ENCODE results near the gene CCDC148.

CCDC148 gene

GRCh38 chr2:158491072-158491471 is 34.5 kb upstream of the CCDC148 start:
- H3K4me3 ChIP-seq (ENCODE audit: low read length): no peak overlapping the region
- DNase-seq (ENCODE audit: low read depth): no peak
- TF ChIP-seq CTCF (IDR thresholded peaks at IDR 0.05; ENCODE audit: insufficient read depth, low read depth, low read length, missing control alignments): no peak

DNA sequence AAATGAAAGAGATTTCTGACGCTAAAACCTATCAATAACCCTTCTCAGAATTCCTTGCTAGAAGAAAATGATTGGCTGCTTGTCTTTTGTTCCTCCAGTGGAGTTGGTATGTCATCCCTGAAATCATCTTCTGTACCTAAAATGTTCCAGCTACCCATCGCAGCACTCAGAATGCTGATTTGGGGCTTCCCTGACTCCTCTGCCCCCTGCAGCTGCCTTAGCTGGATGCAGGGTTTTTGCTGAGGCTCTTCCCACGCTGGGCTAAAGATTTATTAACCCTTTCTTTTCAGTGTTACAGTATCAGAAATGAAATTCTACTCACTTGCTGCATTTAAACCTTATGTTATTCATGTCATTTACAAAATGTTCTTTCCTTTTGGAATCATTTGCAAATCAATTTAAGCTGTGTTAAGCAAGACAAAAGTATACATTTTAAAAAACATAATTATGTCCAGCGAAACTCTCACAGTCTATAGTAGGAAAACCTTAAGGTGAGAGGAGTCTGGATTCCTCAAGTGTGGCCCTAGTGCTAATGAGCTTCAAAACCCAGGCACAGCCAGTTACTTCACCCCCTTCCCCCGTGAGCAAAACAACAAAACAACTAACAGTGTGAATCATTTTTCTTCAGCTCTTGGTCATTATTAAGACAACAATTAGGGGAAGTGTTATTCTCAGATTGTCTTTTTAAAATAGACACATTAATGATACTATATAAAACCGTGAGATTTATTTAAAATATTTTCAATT is 33.0 kb upstream of the CCDC148 start:
- no peak for DNase-seq (ENCODE audit: low read depth)
- H3K4me3 ChIP-seq (ENCODE audit: low read length): no peak overlapping the region
- TF ChIP-seq CTCF (IDR thresholded peaks at IDR 0.05; ENCODE audit: insufficient read depth, low read depth, low read length, missing control alignments): no peak

- no peak overlapping the region for H3K4me3 ChIP-seq (ENCODE audit: low read length)
- TF ChIP-seq CTCF (IDR thresholded peaks at IDR 0.05; ENCODE audit: insufficient read depth, low read depth, low read length, missing control alignments): no peak
- no peak for DNase-seq (ENCODE audit: low read depth)
Measured at GRCh38 chr2:158488442-158489216, 32.1 kb upstream of the CCDC148 start.

DNA sequence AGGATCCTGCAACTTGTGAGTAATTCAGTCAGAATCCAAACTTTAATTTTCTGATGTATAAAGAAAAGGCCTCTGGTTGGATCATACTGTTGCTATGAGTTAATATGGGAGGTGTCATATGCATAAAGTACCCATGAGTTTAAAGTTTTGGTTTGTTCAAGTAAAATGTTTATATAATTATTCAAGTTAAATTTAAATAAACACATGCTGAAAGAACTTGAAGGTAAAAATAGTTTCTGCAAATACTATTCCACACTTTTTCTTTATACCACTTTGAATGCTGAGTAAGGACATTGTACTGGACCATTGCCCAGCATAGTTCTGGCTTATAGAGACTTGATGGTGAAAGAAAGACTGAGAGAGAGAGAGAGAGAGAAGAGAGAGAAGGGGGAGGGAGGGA is 30.9 kb upstream of the CCDC148 start:
- no peak for DNase-seq (ENCODE audit: low read depth)
- H3K4me3 ChIP-seq (ENCODE audit: low read length): no peak overlapping the region
- TF ChIP-seq CTCF (IDR thresholded peaks at IDR 0.05; ENCODE audit: insufficient read depth, low read depth, low read length, missing control alignments): no peak

DNA sequence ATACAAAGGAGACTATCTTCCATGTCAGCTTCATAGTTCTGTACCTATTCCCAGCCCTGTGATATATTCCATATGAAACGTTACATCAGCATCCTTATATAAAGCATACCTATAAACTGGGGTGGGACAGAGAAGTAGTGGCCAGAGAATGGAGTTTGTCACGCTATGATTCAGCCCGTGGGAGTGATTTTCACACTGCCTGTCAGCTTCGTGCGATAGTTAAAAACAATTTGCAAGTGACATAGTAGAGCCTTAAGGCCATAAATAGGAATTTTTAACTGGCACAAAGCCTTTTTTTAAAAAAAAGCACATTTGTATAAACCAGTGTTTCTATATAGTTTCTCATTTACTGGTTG is 30.4 kb upstream of the CCDC148 start:
- DNase-seq (ENCODE audit: low read depth): peak; percentile 72
- H3K4me3 ChIP-seq (ENCODE audit: low read length): no peak overlapping the region
- TF ChIP-seq CTCF (IDR thresholded peaks at IDR 0.05; ENCODE audit: insufficient read depth, low read depth, low read length, missing control alignments): no peak

- no peak for TF ChIP-seq CTCF (IDR thresholded peaks at IDR 0.05; ENCODE audit: insufficient read depth, low read depth, low read length, missing control alignments)
Measured at GRCh38 chr2:158486150-158486969, 29.8 kb upstream of the CCDC148 start.

More at GRCh38 chr2:158486150-158486969, 29.8 kb upstream of the CCDC148 start:
- no peak for DNase-seq (ENCODE audit: low read depth)
- no peak overlapping the region for H3K4me3 ChIP-seq (ENCODE audit: low read length)

All from epithelial cell of esophagus (primary cell).